HTERT RPE-1 (cell line): ENCODE results near the gene PNKP.

Source experiments
- in situ Hi-C: fragments of 300-500 bp; cut with MboI; formaldehyde crosslinking; loops from 4 replicates; pipeline ENCODE4 v1.14.3; 2020; ENCODE audit warnings: low sequenced_read_pairs

Gene PNKP

GRCh38 chr19:49847731-49848696, 19.4 kb downstream of the PNKP start:
- in situ Hi-C loops: no loop called here

GRCh38 chr19:49846408-49846807, 21.0 kb downstream of the PNKP start:
- in situ Hi-C loops: no loop called here

GRCh38 chr19:49845414-49845813, 22.0 kb downstream of the PNKP start:
- in situ Hi-C loops: no loop called here

- in situ Hi-C loops: no loop called here
These were observed 23.0 kb downstream of the PNKP start for GRCh38 chr19:49844138-49845095.

GRCh38 chr19:49843265-49843664, 24.1 kb downstream of the PNKP start:
- in situ Hi-C loops: no loop called here

- in situ Hi-C loops: no loop called here
These were observed 26.6 kb downstream of the PNKP start for GRCh38 chr19:49840736-49841249.

GRCh38 chr19:49840321-49840720, 27.1 kb downstream of the PNKP start:
- in situ Hi-C loops: no loop called here

- in situ Hi-C loops: no loop called here
These were observed 27.7 kb downstream of the PNKP start for GRCh38 chr19:49839713-49840112.

- in situ Hi-C loops: no loop called here
These were observed 28.3 kb downstream of the PNKP start for GRCh38 chr19:49838885-49839588.

GRCh38 chr19:49837425-49837824, 30.0 kb downstream of the PNKP start:
- in situ Hi-C loops: no loop called here

- in situ Hi-C loops: no loop called here
These were observed 30.4 kb downstream of the PNKP start for GRCh38 chr19:49837009-49837310.

GRCh38 chr19:49836176-49837008, 31.0 kb downstream of the PNKP start:
- in situ Hi-C loops: no loop called here

- in situ Hi-C loops: no loop called here
These were observed 31.8 kb downstream of the PNKP start for GRCh38 chr19:49835562-49835961.

- in situ Hi-C loops: no loop called here
These were observed 33.8 kb downstream of the PNKP start for GRCh38 chr19:49833599-49833998.

GRCh38 chr19:49832556-49832955, 34.8 kb downstream of the PNKP start:
- in situ Hi-C loops: no loop called here

- in situ Hi-C loops: no loop called here
These were observed 35.8 kb downstream of the PNKP start for GRCh38 chr19:49831592-49831991.

- in situ Hi-C loops: no loop called here
These were observed 36.6 kb downstream of the PNKP start for GRCh38 chr19:49830766-49831165.

- in situ Hi-C loops: no loop called here
These were observed 37.7 kb downstream of the PNKP start for GRCh38 chr19:49829721-49830120.

GRCh38 chr19:49829200-49829599, 38.2 kb downstream of the PNKP start:
- in situ Hi-C loops: no loop called here

GRCh38 chr19:49827034-49827433, 40.3 kb downstream of the PNKP start:
- in situ Hi-C loops: no loop called here
